Erythroblast (primary cell): ENCODE measurements around the gene KLHL29.

Source experiments
- GATA1 ChIP-seq: IDR thresholded peaks from 2 replicates; pipeline ENCODE4 v1.6.1; 2011; ENCODE audit warnings: low read depth, mild to moderate bottlenecking, control low read depth, low read length, moderate library complexity
- POLR2A ChIP-seq: IDR thresholded peaks from 2 replicates; pipeline ENCODE4 v1.6.1; 2011; ENCODE audit warnings: mild to moderate bottlenecking, low read length

- TF ChIP-seq POLR2A: no peak
- no peak for TF ChIP-seq GATA1
Observed at GRCh38 chr2:23659773-23660172, 274.8 kb downstream of the KLHL29 start.
